A673 (cell line): ENCODE results near the gene KCNMA1. TPM values are rescaled to one million over a fixed set of nuclear protein-coding genes. Genes with fewer than 3 reads are reported as not detected.

ENCODE experiments used
- BruUV-seq: library from RNA; stranded (reverse); fragments of 400-500 nt; replicated peaks from 2 replicates; lab custom pipeline; 2021; lab: Mats Ljungman, UMichigan
- CTCF ChIA-PET: fragments of 300-600 bp; sonication (Branson Sonifier 250); formaldehyde crosslinking; loops from one replicate; lab custom pipeline; 2022; ENCODE audit warnings: antibody characterized with exemption; lab: Charles Lee
- POLR2A ChIA-PET: fragments of 300-600 bp; sonication (Branson Sonifier 250); formaldehyde crosslinking; loops from one replicate; lab custom pipeline; 2022; ENCODE audit warnings: antibody characterized with exemption; ENCODE audit not compliant: low non-redundant PET; lab: Charles Lee
- DNase-seq: peaks from one replicate; pipeline ENCODE4 v3.0.0-alpha.2; 2015; ENCODE audit warnings: low spot score
- H3K27ac ChIP-seq: fragments of 200-600 bp; sonication (generic); 2 replicates; pipeline ENCODE4 v1.5.1; 2016; ENCODE audit warnings: mixed run types, low read depth, mild to moderate bottlenecking, mixed read lengths, antibody characterized with exemption, low read length; ENCODE audit not compliant: poor library complexity, severe bottlenecking
- H3K27me3 ChIP-seq: fragments of 200-600 bp; sonication (generic); replicated peaks from 2 replicates; pipeline ENCODE4 v1.6.1; 2017; ENCODE audit warnings: mixed run types, low read depth, mild to moderate bottlenecking, mixed read lengths, antibody characterized with exemption, low read length; ENCODE audit not compliant: insufficient read depth, poor library complexity
- H3K36me3 ChIP-seq: fragments of 200-600 bp; sonication (generic); 2 replicates; pipeline ENCODE4 v1.6.1; 2016; ENCODE audit warnings: mixed run types, mild to moderate bottlenecking, mixed read lengths, antibody characterized with exemption, low read length; ENCODE audit not compliant: insufficient read depth, poor library complexity, severe bottlenecking
- H3K4me1 ChIP-seq: fragments of 200-600 bp; sonication (generic); 2 replicates; pipeline ENCODE4 v1.6.1; 2017; ENCODE audit warnings: mixed run types, mild to moderate bottlenecking, mixed read lengths, antibody characterized with exemption, low read length; ENCODE audit not compliant: insufficient read depth, poor library complexity, severe bottlenecking
- H3K4me3 ChIP-seq: fragments of 200-600 bp; sonication (generic); 2 replicates; pipeline ENCODE4 v1.5.1; 2016; ENCODE audit warnings: low read depth, mixed run types, mild to moderate bottlenecking, mixed read lengths, low read length; ENCODE audit not compliant: poor library complexity, severe bottlenecking
- H3K9me3 ChIP-seq: fragments of 200-600 bp; sonication (generic); 2 replicates; pipeline ENCODE4 v1.6.1; 2016; ENCODE audit warnings: mixed run types, low read depth, mild to moderate bottlenecking, mixed read lengths, antibody characterized with exemption, low read length; ENCODE audit not compliant: poor library complexity, severe bottlenecking
- EZH2 ChIP-seq: fragments of 200-600 bp; sonication (generic); IDR thresholded peaks from 2 replicates; pipeline ENCODE4 v1.6.1; 2017; ENCODE audit warnings: borderline replicate concordance, low read depth, mild to moderate bottlenecking, mixed read lengths, antibody characterized with exemption, low read length; ENCODE audit not compliant: poor library complexity, severe bottlenecking
- intact Hi-C: fragments of 100-400 bp; cut with micrococcal nuclease; formaldehyde crosslinking; loops from one replicate; pipeline ENCODE4 v1.10.0; 2022; ENCODE audit not compliant: unreplicated experiment
- total RNA-seq: library from RNA; stranded (reverse); gene quantifications from 2 replicates; pipeline ENCODE4 v1.2.3, GENCODE V29; 2021
- TF ChIP-seq, protein P1 (sequence below): fragments of 300-800, 200-600 bp; sonication (generic); conservative IDR thresholded peaks from 2 replicates; pipeline ENCODE4 v1.5.1; 2017; ENCODE audit warnings: low read depth, mild to moderate bottlenecking, antibody characterized with exemption, low read length, moderate library complexity, mixed read lengths

Gene KCNMA1
- total RNA-seq, 1 experiment from 2014 or later: 0.84 TPM

DNA sequence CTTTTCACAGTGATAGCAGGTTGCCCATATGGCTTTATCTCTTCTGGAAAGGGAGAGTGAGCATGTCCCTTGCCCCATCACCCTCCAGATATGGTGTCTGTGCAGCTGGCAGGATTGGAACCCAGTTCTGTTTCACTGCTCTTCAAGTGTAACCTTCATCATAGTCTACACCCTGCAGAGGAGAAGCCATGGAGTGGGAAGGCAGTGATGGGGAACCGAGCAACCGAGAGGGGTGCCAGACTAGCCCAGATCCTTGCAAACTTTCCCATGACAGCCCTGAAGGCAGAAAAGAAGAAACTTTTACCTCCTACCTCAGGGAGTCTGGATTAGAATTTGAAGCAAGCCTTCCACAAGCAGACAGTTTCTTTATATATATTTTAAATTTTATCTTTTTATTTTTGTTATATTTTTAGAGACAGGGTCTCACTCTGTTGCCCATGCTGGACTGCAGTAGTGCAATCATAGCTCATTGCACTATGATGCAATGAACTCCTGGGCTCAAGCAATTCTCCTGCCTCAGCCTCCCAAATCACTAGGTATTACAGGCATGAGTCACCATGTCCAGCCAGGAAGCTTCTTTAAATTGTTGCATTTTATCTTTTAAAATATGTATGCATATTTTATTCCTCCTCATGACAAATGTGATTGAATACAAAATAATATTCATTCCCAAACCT lies 133.3 kb downstream of the KCNMA1 start:
- Histone ChIP-seq H3K27me3 (peaks cover 6% of the 10 kb centered on the region), H3K27ac (no peak overlapping the region), H3K36me3 (no peaks in the 10 kb centered on the region), H3K9me3 (no peaks in the 10 kb centered on the region), H3K4me1 (no peaks in the 10 kb centered on the region), H3K4me3 (no peak overlapping the region)
- BruUV-seq: no TSS peak
- ChIA-PET POLR2A (no interaction called here), CTCF (no interaction called here)
- no peak for TF ChIP-seq EZH2
- TF ChIP-seq, protein P1, sequence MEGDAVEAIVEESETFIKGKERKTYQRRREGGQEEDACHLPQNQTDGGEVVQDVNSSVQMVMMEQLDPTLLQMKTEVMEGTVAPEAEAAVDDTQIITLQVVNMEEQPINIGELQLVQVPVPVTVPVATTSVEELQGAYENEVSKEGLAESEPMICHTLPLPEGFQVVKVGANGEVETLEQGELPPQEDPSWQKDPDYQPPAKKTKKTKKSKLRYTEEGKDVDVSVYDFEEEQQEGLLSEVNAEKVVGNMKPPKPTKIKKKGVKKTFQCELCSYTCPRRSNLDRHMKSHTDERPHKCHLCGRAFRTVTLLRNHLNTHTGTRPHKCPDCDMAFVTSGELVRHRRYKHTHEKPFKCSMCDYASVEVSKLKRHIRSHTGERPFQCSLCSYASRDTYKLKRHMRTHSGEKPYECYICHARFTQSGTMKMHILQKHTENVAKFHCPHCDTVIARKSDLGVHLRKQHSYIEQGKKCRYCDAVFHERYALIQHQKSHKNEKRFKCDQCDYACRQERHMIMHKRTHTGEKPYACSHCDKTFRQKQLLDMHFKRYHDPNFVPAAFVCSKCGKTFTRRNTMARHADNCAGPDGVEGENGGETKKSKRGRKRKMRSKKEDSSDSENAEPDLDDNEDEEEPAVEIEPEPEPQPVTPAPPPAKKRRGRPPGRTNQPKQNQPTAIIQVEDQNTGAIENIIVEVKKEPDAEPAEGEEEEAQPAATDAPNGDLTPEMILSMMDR: no peak
- intact Hi-C loops: no loop called here
- DNase-seq: no peak

DNA sequence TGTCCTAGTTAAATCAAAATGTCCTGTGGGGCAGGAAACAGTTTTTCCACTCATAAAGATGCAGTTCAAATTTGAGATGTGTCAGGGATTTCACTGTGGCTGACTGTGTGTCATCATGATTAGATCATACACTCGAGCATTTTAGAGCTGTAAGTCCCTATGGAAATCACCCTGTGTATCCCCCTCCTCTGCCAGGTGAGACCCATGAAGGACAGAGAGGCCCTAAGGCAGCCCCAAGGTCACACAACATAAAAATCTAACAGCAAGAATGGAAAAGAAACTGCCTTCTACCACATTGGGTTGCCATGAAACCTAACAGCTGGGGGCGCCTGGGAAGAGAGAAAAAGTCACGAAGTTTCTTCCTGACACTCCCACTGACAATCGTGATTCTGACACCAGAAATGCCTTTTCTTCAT lies 135.8 kb downstream of the KCNMA1 start:
- ChIA-PET CTCF (no interaction called here), POLR2A (no interaction called here)
- Histone ChIP-seq H3K27me3 (peaks cover 15% of the 10 kb centered on the region), H3K9me3 (no peaks in the 10 kb centered on the region), H3K27ac (no peak overlapping the region), H3K36me3 (no peaks in the 10 kb centered on the region), H3K4me1 (no peaks in the 10 kb centered on the region), H3K4me3 (no peak overlapping the region)
- DNase-seq: no peak
- no TSS peak for BruUV-seq
- TF ChIP-seq, protein P1: no peak
- no peak for TF ChIP-seq EZH2
- intact Hi-C loops: no loop called here

DNA sequence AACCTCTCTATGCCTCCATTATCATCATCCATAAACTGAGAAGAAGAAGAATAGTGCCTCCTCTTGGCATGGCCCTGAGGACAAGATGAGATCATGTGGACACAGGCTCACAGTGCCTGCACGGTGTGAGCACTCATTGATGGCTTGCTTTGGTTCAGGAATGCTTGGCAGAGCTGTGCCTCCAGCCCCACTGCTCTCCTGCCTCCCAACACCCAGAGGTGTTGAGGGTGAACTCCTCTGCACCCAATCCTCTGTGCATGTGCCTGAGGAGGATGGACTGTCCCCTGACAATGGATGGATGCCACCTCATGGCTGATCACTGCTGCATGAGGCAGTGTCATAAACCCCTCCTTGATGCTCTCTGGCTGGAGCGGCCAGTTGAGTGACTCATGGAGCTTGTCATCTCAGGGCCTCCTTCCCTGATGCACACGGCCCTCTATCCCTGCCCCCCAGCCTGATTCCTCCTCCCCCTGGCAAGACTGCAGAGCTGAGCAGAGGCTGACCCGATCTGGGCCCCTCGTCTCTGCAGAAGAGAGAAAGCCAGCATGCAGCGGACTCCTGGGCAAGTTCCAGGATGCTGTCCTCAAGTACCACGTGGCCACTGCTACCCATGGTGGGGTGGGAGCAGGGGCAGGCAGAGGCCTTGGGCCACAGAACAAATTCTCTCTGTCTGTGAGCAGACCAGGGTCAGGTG lies 136.3 kb downstream of the KCNMA1 start:
- DNase-seq: no peak
- CTCF ChIA-PET: no interaction called here
- no TSS peak for BruUV-seq
- Histone ChIP-seq H3K27me3 (peaks cover 15% of the 10 kb centered on the region), H3K4me3 (no peak overlapping the region), H3K36me3 (no peaks in the 10 kb centered on the region), H3K27ac (no peak overlapping the region), H3K9me3 (no peaks in the 10 kb centered on the region), H3K4me1 (no peaks in the 10 kb centered on the region)
- intact Hi-C loops: no loop called here
- TF ChIP-seq, protein P1: no peak
- TF ChIP-seq EZH2: no peak
- POLR2A ChIA-PET: no interaction called here
